ENCODE data around the gene BPNT1.
A peak's percentile ranks its signal among the peaks of the same experiment; 100 is the strongest.

The BPNT1 gene

GRCh38 chr1:220123066-220123465, 33.5 kb upstream of the BPNT1 start:
- Histone ChIP-seq H2BK120ac (ENCODE audit: low read depth, low read length) (no peak overlapping the region), H3K14ac (ENCODE audit: low read length in 2 of 2) (no peak overlapping the region), H3K9ac (ENCODE audit: low read length) (no peak overlapping the region), H4K8ac (ENCODE audit: low read length) (no peak overlapping the region), H2BK15ac (ENCODE audit: low read depth, poor library complexity, severe bottlenecking) (no peak overlapping the region), H4K91ac (ENCODE audit: low read length) (no peak overlapping the region), H3K23ac (ENCODE audit: low read length in 2 of 2) (no peak overlapping the region), H3K79me1 (replicated peaks; ENCODE audit: low read length, poor library complexity, severe bottlenecking) (peaks cover 10% of the 10 kb centered on the region), H2BK12ac (ENCODE audit: low read length in 2 of 2) (no peak overlapping the region), H3K4me1 (ENCODE audit: control insufficient read depth, insufficient read depth, low read depth, low read length) (no peaks in the 10 kb centered on the region), H2AFZ (ENCODE audit: low read depth, low read length) (no peak overlapping the region), H2AK5ac (ENCODE audit: low read length, severe bottlenecking) (no peak overlapping the region), H3K27ac (ENCODE audit: low read length, poor library complexity, severe bottlenecking) (no peak overlapping the region), H3K36me3 (ENCODE audit: control insufficient read depth in 1 of 2, insufficient read depth in 2 of 2, low read depth in 1 of 2, low read length in 2 of 2) (peaks cover 3 to 44% of the 10 kb centered on the region in 2 experiments), H2BK5ac (ENCODE audit: low read depth, low read length, poor library complexity, severe bottlenecking) (no peak overlapping the region), H3K4me3 (ENCODE audit: insufficient read depth in 1 of 2, low read depth in 1 of 2, low read length in 2 of 2) (no peak overlapping the region), H3K4me2 (ENCODE audit: low read length, poor library complexity, severe bottlenecking) (no peak overlapping the region), H3K27me3 (ENCODE audit: control insufficient read depth in 1 of 2, insufficient read depth in 1 of 2, low read length in 2 of 2) (no peaks in the 10 kb centered on the region), H3K4ac (ENCODE audit: low read depth in 1 of 2, low read length in 2 of 2) (no peak overlapping the region), H3K9me3 (ENCODE audit: control insufficient read depth, low read length) (no peaks in the 10 kb centered on the region), H3K18ac (ENCODE audit: low read depth in 1 of 2, low read length in 2 of 2) (no peak overlapping the region)
- no peak for DNase-seq

DNA sequence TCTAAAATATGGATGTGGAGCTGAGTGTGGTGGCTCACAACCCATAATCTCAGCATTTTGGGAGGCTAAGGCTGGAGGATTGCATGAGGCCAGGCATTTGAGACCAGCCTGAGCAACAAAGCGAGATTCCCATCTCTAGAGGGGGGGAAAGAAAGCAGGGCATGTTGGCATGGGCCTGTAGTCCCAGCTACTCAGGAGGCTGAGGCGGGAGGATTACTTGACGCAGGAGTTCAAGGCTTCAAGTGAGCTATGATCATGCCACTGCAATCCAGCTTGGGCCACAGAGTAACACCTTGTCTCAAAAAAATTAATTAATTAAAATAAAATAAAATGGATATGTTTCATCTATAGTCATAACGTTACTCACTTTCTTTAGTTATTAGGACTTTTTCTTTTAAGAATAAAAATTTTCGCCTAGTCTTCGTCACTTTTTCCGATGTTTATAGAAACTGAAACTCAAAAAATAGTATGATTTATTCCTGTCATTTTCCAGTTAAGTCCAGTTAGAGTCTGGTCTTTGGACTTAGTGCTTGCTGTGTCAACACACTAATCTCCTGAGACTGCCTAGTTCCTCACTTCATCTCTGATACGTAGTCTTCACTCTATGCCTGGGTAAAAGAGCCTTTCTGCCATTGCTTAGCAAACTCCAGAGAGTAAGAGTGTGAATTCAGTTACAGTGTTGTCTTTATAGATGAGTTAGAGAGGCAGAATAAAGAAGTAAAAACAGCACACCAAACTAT, 32.4 kb upstream of the BPNT1 start:
- no peak overlapping the region for H4K8ac ChIP-seq (ENCODE audit: low read length)
- no peak overlapping the region for H3K18ac ChIP-seq (ENCODE audit: low read depth in 1 of 2, low read length in 2 of 2)
- no peak overlapping the region for H3K4ac ChIP-seq (ENCODE audit: low read depth in 1 of 2, low read length in 2 of 2)
- peak overlapping the region; percentile 35 for H3K9ac ChIP-seq (ENCODE audit: low read length)
- H4K91ac ChIP-seq (ENCODE audit: low read length): no peak overlapping the region
- peaks cover 10% of the 10 kb centered on the region for H3K79me1 ChIP-seq (replicated peaks; ENCODE audit: low read length, poor library complexity, severe bottlenecking)
- H3K9me3 ChIP-seq (ENCODE audit: control insufficient read depth, low read length): no peaks in the 10 kb centered on the region
- H2AK5ac ChIP-seq (ENCODE audit: low read length, severe bottlenecking): no peak overlapping the region
- H2AFZ ChIP-seq (ENCODE audit: low read depth, low read length): no peak overlapping the region
- H3K27ac ChIP-seq (ENCODE audit: low read length, poor library complexity, severe bottlenecking): no peak overlapping the region
- no peak overlapping the region for H2BK5ac ChIP-seq (ENCODE audit: low read depth, low read length, poor library complexity, severe bottlenecking)
- no peaks in the 10 kb centered on the region for H3K4me1 ChIP-seq (ENCODE audit: control insufficient read depth, insufficient read depth, low read depth, low read length)
- no peak overlapping the region for H2BK15ac ChIP-seq (ENCODE audit: low read depth, poor library complexity, severe bottlenecking)
- H3K4me2 ChIP-seq (ENCODE audit: low read length, poor library complexity, severe bottlenecking): no peak overlapping the region
- H2BK12ac ChIP-seq (ENCODE audit: low read length in 2 of 2): no peak overlapping the region
- H3K27me3 ChIP-seq (ENCODE audit: control insufficient read depth in 1 of 2, insufficient read depth in 1 of 2, low read length in 2 of 2): no peaks in the 10 kb centered on the region
- peak overlapping the region in 1 of 2 experiments; percentile 72 for H3K23ac ChIP-seq (ENCODE audit: low read length in 2 of 2)
- H3K36me3 ChIP-seq (ENCODE audit: control insufficient read depth in 1 of 2, insufficient read depth in 2 of 2, low read depth in 1 of 2, low read length in 2 of 2): peaks cover 3 to 41% of the 10 kb centered on the region in 2 experiments
- no peak overlapping the region for H3K4me3 ChIP-seq (ENCODE audit: insufficient read depth in 1 of 2, low read depth in 1 of 2, low read length in 2 of 2)
- no peak for DNase-seq
- no peak overlapping the region for H3K14ac ChIP-seq (ENCODE audit: low read length in 2 of 2)
- WGBS: 87% methylated on average over 3 of the region's 8 CpGs
- H2BK120ac ChIP-seq (ENCODE audit: low read depth, low read length): no peak overlapping the region

DNA sequence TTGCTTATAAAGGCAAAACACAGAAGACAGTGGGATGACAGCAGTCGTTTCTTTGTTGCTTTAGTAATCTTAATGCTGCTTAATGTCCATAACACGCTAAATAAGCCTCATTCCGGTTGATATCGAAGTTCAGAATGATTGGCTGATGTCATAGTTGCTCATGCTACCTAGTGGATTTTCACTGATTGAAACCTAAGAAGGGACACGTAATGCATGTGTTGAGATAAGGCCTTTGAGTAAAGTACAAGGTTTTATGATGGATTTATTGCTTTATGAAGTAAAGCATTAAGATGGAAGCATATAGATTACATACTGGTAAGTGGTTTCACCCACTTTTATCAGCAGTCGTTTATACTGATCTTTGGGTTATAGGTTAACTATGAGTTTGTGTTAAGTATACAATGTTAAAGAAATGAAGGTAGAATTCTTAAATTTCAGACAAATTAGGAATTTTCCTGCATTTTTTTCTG, 29.5 kb upstream of the BPNT1 start:
- Histone ChIP-seq H3K27me3 (ENCODE audit: control insufficient read depth in 1 of 2, insufficient read depth in 1 of 2, low read length in 2 of 2) (no peaks in the 10 kb centered on the region), H3K18ac (ENCODE audit: low read depth in 1 of 2, low read length in 2 of 2) (no peak overlapping the region), H2BK120ac (ENCODE audit: low read depth, low read length) (no peak overlapping the region), H3K4ac (ENCODE audit: low read depth in 1 of 2, low read length in 2 of 2) (no peak overlapping the region), H3K9ac (ENCODE audit: low read length) (no peak overlapping the region), H3K27ac (ENCODE audit: low read length, poor library complexity, severe bottlenecking) (no peak overlapping the region), H2AK5ac (ENCODE audit: low read length, severe bottlenecking) (no peak overlapping the region), H3K9me3 (ENCODE audit: control insufficient read depth, low read length) (no peaks in the 10 kb centered on the region), H3K4me2 (ENCODE audit: low read length, poor library complexity, severe bottlenecking) (no peak overlapping the region), H2AFZ (ENCODE audit: low read depth, low read length) (no peak overlapping the region), H3K14ac (ENCODE audit: low read length in 2 of 2) (no peak overlapping the region), H4K91ac (ENCODE audit: low read length) (no peak overlapping the region), H3K4me3 (ENCODE audit: insufficient read depth in 1 of 2, low read depth in 1 of 2, low read length in 2 of 2) (no peak overlapping the region), H2BK5ac (ENCODE audit: low read depth, low read length, poor library complexity, severe bottlenecking) (no peak overlapping the region), H4K8ac (ENCODE audit: low read length) (no peak overlapping the region), H3K79me1 (replicated peaks; ENCODE audit: low read length, poor library complexity, severe bottlenecking) (peaks cover 19% of the 10 kb centered on the region), H3K23ac (ENCODE audit: low read length in 2 of 2) (no peak overlapping the region), H2BK15ac (ENCODE audit: low read depth, poor library complexity, severe bottlenecking) (no peak overlapping the region), H3K36me3 (ENCODE audit: control insufficient read depth in 1 of 2, insufficient read depth in 2 of 2, low read depth in 1 of 2, low read length in 2 of 2) (peaks cover 11 to 54% of the 10 kb centered on the region in 2 experiments), H3K4me1 (ENCODE audit: control insufficient read depth, insufficient read depth, low read depth, low read length) (no peaks in the 10 kb centered on the region), H2BK12ac (ENCODE audit: low read length in 2 of 2) (no peak overlapping the region)
- DNase-seq: no peak
- 92% methylated on average over 6 of the region's 6 CpGs for WGBS

- no peak overlapping the region for H2AFZ ChIP-seq (ENCODE audit: low read depth, low read length)
- WGBS: 89% methylated on average over 4 of the region's 5 CpGs
- no peak overlapping the region for H3K14ac ChIP-seq (ENCODE audit: low read length in 2 of 2)
- H2BK5ac ChIP-seq (ENCODE audit: low read depth, low read length, poor library complexity, severe bottlenecking): no peak overlapping the region
- H2BK12ac ChIP-seq (ENCODE audit: low read length in 2 of 2): no peak overlapping the region
- H3K4me2 ChIP-seq (ENCODE audit: low read length, poor library complexity, severe bottlenecking): no peak overlapping the region
- no peaks in the 10 kb centered on the region for H3K9me3 ChIP-seq (ENCODE audit: control insufficient read depth, low read length)
- no peak overlapping the region for H2BK120ac ChIP-seq (ENCODE audit: low read depth, low read length)
- H3K27ac ChIP-seq (ENCODE audit: low read length, poor library complexity, severe bottlenecking): no peak overlapping the region
- H3K27me3 ChIP-seq (ENCODE audit: control insufficient read depth in 1 of 2, insufficient read depth in 1 of 2, low read length in 2 of 2): no peaks in the 10 kb centered on the region
- H3K9ac ChIP-seq (ENCODE audit: low read length): no peak overlapping the region
- H2BK15ac ChIP-seq (ENCODE audit: low read depth, poor library complexity, severe bottlenecking): no peak overlapping the region
- no peak overlapping the region for H3K4ac ChIP-seq (ENCODE audit: low read depth in 1 of 2, low read length in 2 of 2)
- H3K4me1 ChIP-seq (ENCODE audit: control insufficient read depth, insufficient read depth, low read depth, low read length): no peaks in the 10 kb centered on the region
- H3K23ac ChIP-seq (ENCODE audit: low read length in 2 of 2): no peak overlapping the region
- no peak overlapping the region for H3K4me3 ChIP-seq (ENCODE audit: insufficient read depth in 1 of 2, low read depth in 1 of 2, low read length in 2 of 2)
- peaks cover 15% of the 10 kb centered on the region for H3K79me1 ChIP-seq (replicated peaks; ENCODE audit: low read length, poor library complexity, severe bottlenecking)
- H4K91ac ChIP-seq (ENCODE audit: low read length): no peak overlapping the region
- no peak overlapping the region for H3K18ac ChIP-seq (ENCODE audit: low read depth in 1 of 2, low read length in 2 of 2)
- H4K8ac ChIP-seq (ENCODE audit: low read length): no peak overlapping the region
- peaks cover 27 to 85% of the 10 kb centered on the region in 2 experiments for H3K36me3 ChIP-seq (ENCODE audit: control insufficient read depth in 1 of 2, insufficient read depth in 2 of 2, low read depth in 1 of 2, low read length in 2 of 2)
- H2AK5ac ChIP-seq (ENCODE audit: low read length, severe bottlenecking): no peak overlapping the region
- peak; percentile 37 for DNase-seq
These were observed 23.6 kb upstream of the BPNT1 start for GRCh38 chr1:220113136-220113695.
